Gastrocnemius medialis (tissue), 4 donors: Measurements from ENCODE around the gene KCNV2. TPM values are rescaled to one million over a fixed set of nuclear protein-coding genes. Genes with fewer than 3 reads are reported as not detected.
A peak's percentile ranks its signal among the peaks of the same experiment; 100 is the strongest.

Experiments used
- ATAC-seq, 2 donors: fragments of 150-250 bp; one replicate each; pipeline ENCODE4 v1.9.1; 2016
- DNase-seq, 2 donors: peaks; one replicate each; pipeline ENCODE4 v3.0.0-alpha.2; 2019
- H3K27ac ChIP-seq, 4 donors: fragments of 200-600 bp; sonication (generic); 1 replicate in 1 of 4; 2 replicates in 3 of 4; pipeline ENCODE4 v1.5.1; 2016 to 2018; ENCODE audit warnings: mild to moderate bottlenecking in 2 of 4, moderate library complexity in 1 of 4
- H3K27me3 ChIP-seq, 3 donors: fragments of 200-600 bp; sonication (generic) in 2 of 3; 1 replicate in 1 of 3; 2 replicates in 2 of 3; pipeline versions ENCODE4 v1.5.1 to v1.6.0; 2016 to 2019; ENCODE audit warnings: mild to moderate bottlenecking in 1 of 3, moderate library complexity in 1 of 3
- H3K36me3 ChIP-seq, 2 donors: fragments of 200-600 bp; sonication (generic) in 1 of 2; one replicate each; pipeline ENCODE4 v1.5.1; 2017 to 2018
- H3K4me1 ChIP-seq, 2 donors: fragments of 200-600 bp; sonication (generic) in 1 of 2; one replicate each; pipeline ENCODE4 v1.5.1; 2016 to 2017; ENCODE audit warnings: mild to moderate bottlenecking in 2 of 2
- H3K4me3 ChIP-seq, 4 donors: fragments of 200-600 bp; sonication (generic) in 3 of 4; 1 replicate in 1 of 4; 2 replicates in 3 of 4; pipeline ENCODE4 v1.5.1; 2016 to 2019; ENCODE audit warnings: mild to moderate bottlenecking in 2 of 4
- H3K9me3 ChIP-seq, 3 donors: fragments of 200-600 bp; sonication (generic) in 2 of 3; 1 replicate in 1 of 3; 2 replicates in 2 of 3; pipeline ENCODE4 v1.5.1; 2016 to 2019
- CTCF ChIP-seq, 5 experiments: fragments of 450-650 bp in 3 of 5; fragments of 200-600 bp in 2 of 5; sonication (generic) in 2 of 5; IDR thresholded peaks in 4 of 5; conservative IDR thresholded peaks in 1 of 5; 1 replicate in 4 of 5; 2 replicates in 1 of 5; pipeline ENCODE4 v1.5.1; 2016 to 2019; ENCODE audit warnings: antibody characterized with exemption in 5 of 5, mild to moderate bottlenecking in 3 of 5, moderate library complexity in 3 of 5
- POLR2A ChIP-seq, 2 donors: fragments of 450-650 bp; IDR thresholded peaks; one replicate each; pipeline ENCODE4 v1.6.1; 2017; ENCODE audit warnings: antibody characterized with exemption in 2 of 2, mild to moderate bottlenecking in 2 of 2, moderate library complexity in 2 of 2
- in situ Hi-C, 4 donors: fragments of 200-750 bp; cut with MboI; loops; one replicate each; pipeline versions ENCODE4 v1.15.0 to v1.8.0; 2017; ENCODE audit warnings: low sequenced_read_pairs in 4 of 4
- intact Hi-C: fragments of 100-400 bp; cut with DNase I; formaldehyde crosslinking; loops from one replicate; pipeline ENCODE4 v1.15.1; 2023; ENCODE audit warnings: low total_unique reads
- total RNA-seq, 4 donors: library from RNA; depleted of rRNA; stranded (reverse); fragments of >200 nt; gene quantifications; one replicate each; pipeline versions ENCODE4 v1.1.0 to v1.2.3, GENCODE V29; 2016

KCNV2 gene
- total RNA-seq, 4 donors from 2014 or later = not detected

GRCh38 chr9:2722715-2723114, 5.4 kb downstream of the KCNV2 start:
- DNase-seq = peak; percentile 66 to 80
- Histone ChIP-seq H3K4me1 (peaks cover 11 to 17% of the 10 kb centered on the region in 2 donors), H3K27ac (peak overlapping the region; percentile 63 to 78 (median 73)), H3K36me3 (no peaks in the 10 kb centered on the region), H3K27me3 (no peaks in the 10 kb centered on the region), H3K9me3 (no peaks in the 10 kb centered on the region), H3K4me3 (no peak overlapping the region)
- intact Hi-C loops = loop anchor here (10.0 kb wide), 1 partner anchor 228 kb away; no protein-coding TSS in a partner anchor
- ATAC-seq = peak; percentile 97 to 99
- TF ChIP-seq CTCF (IDR thresholded peaks at IDR 0.05 in 4 of 5, conservative IDR thresholded peaks at IDR 0.05 in 1 of 5) (no peak), POLR2A (IDR thresholded peaks at IDR 0.05) (no peak)
- in situ Hi-C loops = loop anchor here in 1 of 4 donors (10.0 kb wide), 1 partner anchor 98 kb away; the partner anchor contains the start of gene VLDLR

GRCh38 chr9:2723376-2724065, 6.2 kb downstream of the KCNV2 start:
- Histone ChIP-seq H3K4me3 (no peak overlapping the region), H3K36me3 (no peaks in the 10 kb centered on the region), H3K27me3 (no peaks in the 10 kb centered on the region), H3K4me1 (peaks cover 17 to 23% of the 10 kb centered on the region in 2 donors), H3K9me3 (no peaks in the 10 kb centered on the region), H3K27ac (peak overlapping the region; percentile 63 to 78 (median 73))
- TF ChIP-seq POLR2A (IDR thresholded peaks at IDR 0.05) (no peak), CTCF (IDR thresholded peaks at IDR 0.05 in 4 of 5, conservative IDR thresholded peaks at IDR 0.05 in 1 of 5) (no peak)
- intact Hi-C loops (loop anchor here (10.0 kb wide), 1 partner anchor 229 kb away; no protein-coding TSS in a partner anchor), in situ Hi-C loops (loop anchor here in 1 of 4 donors (10.0 kb wide), 1 partner anchor 99 kb away; the partner anchor contains the start of gene VLDLR)
- no peak for ATAC-seq
- no peak for DNase-seq

GRCh38 chr9:2725126-2725525, 7.8 kb downstream of the KCNV2 start:
- no peak overlapping the region for H3K27ac ChIP-seq
- no peaks in the 10 kb centered on the region for H3K27me3 ChIP-seq
- no peaks in the 10 kb centered on the region for H3K36me3 ChIP-seq
- no peaks in the 10 kb centered on the region for H3K9me3 ChIP-seq
- DNase-seq (no peak), ATAC-seq (no peak)
- TF ChIP-seq POLR2A (IDR thresholded peaks at IDR 0.05) (no peak), CTCF (IDR thresholded peaks at IDR 0.05 in 4 of 5, conservative IDR thresholded peaks at IDR 0.05 in 1 of 5) (no peak)
- H3K4me3 ChIP-seq = no peak overlapping the region
- in situ Hi-C loops = loop anchor here in 2 of 4 donors (10.0 to 25.0 kb wide), 3 partner anchors 100 to 588 kb away; partner anchors contain the start of gene VLDLR (in 1 of the 2)
- peaks cover 17 to 23% of the 10 kb centered on the region in 2 donors for H3K4me1 ChIP-seq
- intact Hi-C loops = loop anchor here (5.0 to 10.0 kb wide), 3 partner anchors 230 to 593 kb away; no protein-coding TSS in a partner anchor

- no peaks in the 10 kb centered on the region for H3K36me3 ChIP-seq
- TF ChIP-seq POLR2A (IDR thresholded peaks at IDR 0.05) (no peak), CTCF (IDR thresholded peaks at IDR 0.05 in 4 of 5, conservative IDR thresholded peaks at IDR 0.05 in 1 of 5) (no peak)
- peaks cover 17 to 23% of the 10 kb centered on the region in 2 donors for H3K4me1 ChIP-seq
- DNase-seq = no peak
- H3K9me3 ChIP-seq = no peaks in the 10 kb centered on the region
- H3K4me3 ChIP-seq = no peak overlapping the region
- ATAC-seq = no peak
- H3K27me3 ChIP-seq = no peaks in the 10 kb centered on the region
- H3K27ac ChIP-seq = no peak overlapping the region
- in situ Hi-C loops = loop anchor here in 2 of 4 donors (10.0 to 25.0 kb wide), 3 partner anchors 101 to 589 kb away; partner anchors contain the start of gene VLDLR (in 1 of the 2)
- intact Hi-C loops = loop anchor here (5.0 to 10.0 kb wide), 3 partner anchors 231 to 594 kb away; no protein-coding TSS in a partner anchor
These were observed 8.8 kb downstream of the KCNV2 start for GRCh38 chr9:2725898-2726649.
